ENCODE results near the gene EPS8L2.
A peak's percentile ranks its signal among the peaks of the same experiment; 100 is the strongest.
"Not testable (repeated sequence)": the region's sequence is repeated elsewhere in the genome, so short reads cannot be mapped to it uniquely, and the experiment has no call there.

Gene EPS8L2

GRCh38 chr11:705646-706438 lies at the start of gene EPS8L2:
Gene EPS8L2 (plus strand): TSS chr11:706231. CDS start chr11:709408, 3,177 bp downstream.
- no peak for DNase-seq

- no peak for DNase-seq
These were observed 49.6 kb upstream of the EPS8L2 start for GRCh38 chr11:656426-656825.

GRCh38 chr11:656866-657265 lies 49.2 kb upstream of the EPS8L2 start:
- no peak for DNase-seq

GRCh38 chr11:657691-658126 lies 48.3 kb upstream of the EPS8L2 start:
- DNase-seq = no peak

- DNase-seq = no peak
These were observed 46.4 kb upstream of the EPS8L2 start for GRCh38 chr11:659532-660085.

GRCh38 chr11:660281-660680 lies 45.8 kb upstream of the EPS8L2 start:
- no peak for DNase-seq

- no peak for DNase-seq
These were observed 45.2 kb upstream of the EPS8L2 start for GRCh38 chr11:660681-661444.

- peak; percentile 54 for DNase-seq
These were observed 43.2 kb upstream of the EPS8L2 start for GRCh38 chr11:662689-663274.

- peak; percentile 20 for DNase-seq
These were observed 40.8 kb upstream of the EPS8L2 start for GRCh38 chr11:665062-665703.

- DNase-seq = peak; percentile 38
These were observed 40.2 kb upstream of the EPS8L2 start for GRCh38 chr11:665704-666281.

GRCh38 chr11:673866-674265 lies 32.2 kb upstream of the EPS8L2 start:
- DNase-seq = no peak

GRCh38 chr11:674406-674805 lies 31.6 kb upstream of the EPS8L2 start:
- no peak for DNase-seq

GRCh38 chr11:678297-678696 lies 27.7 kb upstream of the EPS8L2 start:
- no peak for DNase-seq

- DNase-seq = no peak
These were observed 26.5 kb upstream of the EPS8L2 start for GRCh38 chr11:679271-680207.

GRCh38 chr11:680476-680875 lies 25.6 kb upstream of the EPS8L2 start:
- DNase-seq = no peak

- DNase-seq = no peak
These were observed 25.1 kb upstream of the EPS8L2 start for GRCh38 chr11:680970-681369.

- no peak for DNase-seq
These were observed 19.4 kb upstream of the EPS8L2 start for GRCh38 chr11:686451-687243.

- no peak for DNase-seq
These were observed 18.3 kb upstream of the EPS8L2 start for GRCh38 chr11:687751-688150.

- DNase-seq = no peak
These were observed 17.4 kb upstream of the EPS8L2 start for GRCh38 chr11:688681-689080.

GRCh38 chr11:689625-690024 lies 16.4 kb upstream of the EPS8L2 start:
- DNase-seq = no peak

- not testable (repeated sequence) for DNase-seq
These were observed 15.8 kb upstream of the EPS8L2 start for GRCh38 chr11:690244-690643.

Measured in HCEC 1CT (cell line).